HG02870 (cell line): Measurements from ENCODE around the gene UNC93A.

Experiments used
- ATAC-seq: cut with Tn5 transposase; IDR thresholded peaks from one replicate; pipeline ENCODE4 v1.9.1; 2021; ENCODE audit warnings: mild to moderate bottlenecking, moderate library complexity; ENCODE audit not compliant: unreplicated experiment

UNC93A gene

GRCh38 chr6:167293088-167293589, 2.0 kb downstream of the UNC93A start:
- ATAC-seq: no peak

GRCh38 chr6:167293590-167294091, 2.5 kb downstream of the UNC93A start:
- ATAC-seq: no peak

- ATAC-seq: no peak
These were observed 3.1 kb downstream of the UNC93A start for GRCh38 chr6:167294241-167294640.

- ATAC-seq: no peak
These were observed 3.8 kb downstream of the UNC93A start for GRCh38 chr6:167294651-167295494.

GRCh38 chr6:167295495-167296292, 4.6 kb downstream of the UNC93A start:
- no peak for ATAC-seq

GRCh38 chr6:167296293-167296690, 5.2 kb downstream of the UNC93A start:
- no peak for ATAC-seq

- ATAC-seq: no peak
These were observed 5.8 kb downstream of the UNC93A start for GRCh38 chr6:167296902-167297301.

GRCh38 chr6:167298127-167298526, 7.0 kb downstream of the UNC93A start:
- no peak for ATAC-seq

- no peak for ATAC-seq
These were observed 8.7 kb downstream of the UNC93A start for GRCh38 chr6:167299641-167300308.

- ATAC-seq: no peak
These were observed 10.0 kb downstream of the UNC93A start for GRCh38 chr6:167300902-167301777.

- no peak for ATAC-seq
These were observed 11.0 kb downstream of the UNC93A start for GRCh38 chr6:167302074-167302473.

GRCh38 chr6:167302796-167303195, 11.7 kb downstream of the UNC93A start:
- no peak for ATAC-seq

GRCh38 chr6:167303675-167304625, 12.8 kb downstream of the UNC93A start:
- no peak for ATAC-seq

- no peak for ATAC-seq
These were observed 13.8 kb downstream of the UNC93A start for GRCh38 chr6:167304912-167305311.

GRCh38 chr6:167305796-167306195, 14.7 kb downstream of the UNC93A start:
- ATAC-seq: no peak

GRCh38 chr6:167306401-167306998, 15.4 kb downstream of the UNC93A start:
- ATAC-seq: no peak

- no peak for ATAC-seq
These were observed 16.3 kb downstream of the UNC93A start for GRCh38 chr6:167307342-167307955.

GRCh38 chr6:167308207-167308606, 17.1 kb downstream of the UNC93A start:
- no peak for ATAC-seq
